AG04449 (cell line): Measurements from ENCODE around the gene GABBR2.
"Not testable (repeated sequence)": the region's sequence is repeated elsewhere in the genome, so short reads cannot be mapped to it uniquely, and the experiment has no call there.

ENCODE experiments used
- CTCF ChIA-PET: fragments of 350-600 bp; formaldehyde crosslinking; extraction: SDS; loops from one replicate; lab custom pipeline; 2021; ENCODE audit warnings: antibody characterized with exemption; lab: Yijun Ruan, JAX
- POLR2A ChIA-PET: fragments of 400-600, 350-600 bp; formaldehyde crosslinking; extraction: SDS; loops from one replicate; lab custom pipeline; 2020; ENCODE audit warnings: antibody characterized with exemption, inconsistent platforms; lab: Yijun Ruan, JAX
- DNase-seq: peaks from one replicate; pipeline ENCODE4 v3.0.0-alpha.2; 2010; ENCODE audit warnings: low read depth, low spot score
- H3K4me3 ChIP-seq: 2 replicates; pipeline ENCODE4 v1.5.1; 2011; ENCODE audit warnings: low read depth, mild to moderate bottlenecking, control low read depth, low read length
- CTCF ChIP-seq: IDR thresholded peaks from one replicate; pipeline ENCODE4 v1.5.1; 2011; ENCODE audit warnings: mild to moderate bottlenecking, moderate library complexity, low read length, control low read depth, inconsistent platforms; ENCODE audit not compliant: insufficient read depth; ENCODE audit errors: missing control alignments

The GABBR2 gene

DNA sequence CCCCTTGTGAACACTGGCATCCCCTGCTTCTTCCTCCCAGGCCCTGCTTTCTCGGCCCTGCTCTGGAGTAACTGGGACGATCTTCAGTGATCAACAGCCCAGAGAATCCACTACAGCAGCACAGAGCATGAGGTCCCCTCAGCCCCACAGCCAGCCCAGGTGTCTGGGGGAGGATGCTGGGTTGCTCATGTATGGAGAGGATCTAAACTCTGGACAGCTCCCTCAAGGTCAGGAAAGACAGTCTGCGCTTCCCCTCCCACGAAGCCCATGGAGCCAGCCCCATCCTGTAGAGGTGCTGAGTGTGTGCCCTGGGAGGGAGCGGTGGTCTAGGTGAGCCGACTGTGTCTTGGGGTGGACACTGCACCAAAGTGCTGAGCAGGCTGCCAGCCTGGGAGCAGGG, 190.2 kb downstream of the GABBR2 start:
- TF ChIP-seq CTCF = no peak
- POLR2A ChIA-PET = no interaction called here
- CTCF ChIA-PET = no interaction called here
- no peak overlapping the region for H3K4me3 ChIP-seq
- DNase-seq = no peak

- no peak for TF ChIP-seq CTCF
- CTCF ChIA-PET = no interaction called here
- H3K4me3 ChIP-seq = no peak overlapping the region
- POLR2A ChIA-PET = no interaction called here
- no peak for DNase-seq
Measured at GRCh38 chr9:98517761-98518160, 191.0 kb downstream of the GABBR2 start.

GRCh38 chr9:98516897-98517503, 191.7 kb downstream of the GABBR2 start:
- TF ChIP-seq CTCF = no peak
- POLR2A ChIA-PET = no interaction called here
- H3K4me3 ChIP-seq = no peak overlapping the region
- DNase-seq = no peak
- CTCF ChIA-PET = interaction anchor here (0.9 to 1.5 kb wide), 2 partner anchors 11 to 275 kb away, joined by 3 to 4 read pairs; no protein-coding TSS in a partner anchor

DNA sequence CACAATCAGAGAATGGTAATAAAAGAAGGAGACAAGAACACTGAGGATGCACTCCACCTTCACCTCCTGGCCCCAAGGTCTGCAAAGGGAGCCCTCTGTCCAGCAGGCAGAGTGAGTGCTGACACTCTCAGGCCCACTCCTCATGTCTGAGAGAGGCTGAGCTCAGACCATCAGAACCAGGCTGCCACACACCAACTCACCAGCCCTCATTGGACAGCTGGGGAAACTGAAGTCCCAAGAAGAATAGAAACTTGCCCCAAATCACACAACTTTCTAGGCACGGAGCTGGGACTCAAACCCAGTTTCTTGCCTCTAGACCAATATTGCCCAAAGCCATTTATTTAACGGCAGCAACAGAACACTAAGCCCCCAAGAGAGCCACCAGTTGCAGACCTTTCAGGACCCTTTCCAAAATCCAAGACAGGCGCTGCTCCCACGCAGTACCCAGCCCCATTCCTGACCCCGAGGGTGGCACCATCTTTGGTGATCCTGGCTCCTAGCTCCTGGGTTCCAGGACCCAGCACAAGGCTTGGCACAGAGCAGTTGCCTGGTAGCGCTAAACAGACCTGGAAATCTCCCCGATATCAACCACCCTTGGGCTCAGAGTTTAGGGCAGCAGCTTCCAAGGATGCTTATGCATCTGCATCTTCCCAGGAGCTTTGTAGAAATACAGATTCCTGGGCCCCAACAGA, 192.4 kb downstream of the GABBR2 start:
- no peak for TF ChIP-seq CTCF
- no peak for DNase-seq
- ChIA-PET POLR2A (no interaction called here), CTCF (interaction anchor here (0.9 to 1.5 kb wide), 3 partner anchors 10 to 275 kb away, joined by 3 to 4 read pairs (median 3); no protein-coding TSS in a partner anchor)
- H3K4me3 ChIP-seq = no peak overlapping the region

DNA sequence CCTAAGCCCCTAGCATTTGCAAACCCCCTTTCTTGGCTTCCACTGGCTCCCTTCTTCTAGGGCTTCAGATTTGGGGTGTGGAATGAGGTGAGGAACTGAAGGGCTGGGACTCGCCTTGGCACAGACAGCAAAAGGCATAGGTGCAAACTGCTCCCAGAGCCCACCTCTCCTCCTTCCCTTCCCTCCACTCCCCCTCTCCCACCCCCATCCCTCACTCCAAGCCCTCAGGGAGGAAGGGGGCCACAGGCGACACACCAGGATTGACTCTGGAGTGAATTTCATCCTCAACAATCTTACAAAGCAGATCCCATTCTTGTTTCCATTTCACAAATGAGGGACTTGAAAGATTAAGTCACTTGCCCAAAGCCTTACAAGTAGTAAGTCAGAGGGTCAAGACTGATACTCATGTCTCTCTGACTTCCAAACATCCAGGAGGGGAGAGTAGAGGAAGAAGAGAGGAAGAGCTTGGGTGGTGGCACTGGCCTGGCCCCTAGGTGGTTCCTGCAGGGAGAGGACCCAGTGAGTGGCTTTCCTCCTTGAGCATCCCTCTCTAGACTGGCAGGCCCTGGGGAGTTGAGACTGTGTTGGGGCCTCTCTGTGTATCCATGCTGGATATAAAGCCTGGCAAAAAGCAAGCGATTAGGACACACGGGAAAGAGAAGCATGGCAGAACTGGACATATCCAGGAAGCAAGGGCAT, 193.1 kb downstream of the GABBR2 start:
- ChIA-PET POLR2A (no interaction called here), CTCF (interaction anchor here (1.1 to 1.5 kb wide), 2 partner anchors 10 to 11 kb away, joined by 3 to 4 read pairs; no protein-coding TSS in a partner anchor)
- H3K4me3 ChIP-seq = no peak overlapping the region
- DNase-seq = no peak
- TF ChIP-seq CTCF = no peak

DNA sequence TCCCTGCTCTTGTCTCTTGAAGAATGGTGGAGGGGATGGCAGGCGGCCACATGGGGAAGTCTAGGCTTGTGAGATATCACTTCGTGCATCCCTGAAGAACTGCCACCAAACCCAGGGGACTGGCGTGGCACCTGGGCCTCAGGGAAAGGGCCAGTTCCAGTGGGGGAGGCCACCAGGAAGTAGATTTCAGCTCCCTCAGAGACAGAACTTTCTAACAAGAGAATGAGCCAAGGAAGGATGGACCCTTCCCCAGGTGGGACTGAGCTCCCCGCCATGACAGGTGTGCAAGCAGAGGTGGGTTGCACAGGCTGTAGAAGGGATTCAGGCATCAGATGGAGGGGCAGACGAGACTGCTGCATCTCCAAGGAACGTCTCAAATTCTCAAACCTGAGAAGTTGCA, 193.9 kb downstream of the GABBR2 start:
- ChIA-PET POLR2A (no interaction called here), CTCF (no interaction called here)
- DNase-seq = no peak
- TF ChIP-seq CTCF = no peak
- H3K4me3 ChIP-seq = no peak overlapping the region

DNA sequence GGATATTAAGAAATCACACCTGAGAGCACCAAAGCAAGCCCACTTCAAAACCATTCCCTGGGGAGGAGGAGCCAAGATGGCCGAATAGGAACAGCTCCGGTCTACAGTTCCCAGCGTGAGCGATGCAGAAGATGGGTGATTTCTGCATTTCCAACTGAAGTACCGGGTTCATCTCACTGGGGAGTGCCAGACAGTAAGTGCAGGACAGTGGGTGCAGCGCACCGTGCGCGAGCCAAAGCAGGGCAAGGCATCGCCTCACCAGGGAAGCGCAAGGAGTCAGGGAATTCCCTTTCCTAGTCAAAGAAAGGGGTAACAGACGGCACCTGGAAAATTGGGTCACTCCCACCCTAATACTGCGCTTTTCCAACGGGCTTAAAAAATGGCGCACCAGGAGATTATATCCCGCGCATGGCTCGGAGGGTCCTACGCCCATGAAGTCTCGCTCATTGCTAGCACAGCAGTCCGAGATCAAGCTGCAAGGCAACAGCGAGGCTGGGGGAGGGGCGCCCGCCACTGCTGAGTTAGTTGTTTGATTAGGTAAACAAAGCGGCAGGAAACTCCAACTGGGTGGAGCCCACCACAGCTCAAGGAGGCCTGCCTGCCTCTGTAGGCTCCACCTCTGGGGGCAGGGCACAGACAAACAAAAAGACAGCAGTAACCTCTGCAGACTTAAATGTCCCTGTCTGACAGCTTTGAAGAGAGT, 200.4 kb downstream of the GABBR2 start:
- DNase-seq, H3K4me3 ChIP-seq, POLR2A ChIA-PET, CTCF ChIA-PET: not testable (repeated sequence)
